HG02763 (cell line): ENCODE data around the gene KRTAP9-7.

ENCODE experiments used
- ATAC-seq: cut with Tn5 transposase; IDR thresholded peaks from one replicate; pipeline ENCODE4 v1.9.1; 2021; ENCODE audit warnings: mild to moderate bottlenecking, moderate library complexity; ENCODE audit not compliant: unreplicated experiment

The KRTAP9-7 gene

GRCh38 chr17:41318231-41318630 lies 42.7 kb downstream of the KRTAP9-7 start:
- ATAC-seq: no peak

DNA sequence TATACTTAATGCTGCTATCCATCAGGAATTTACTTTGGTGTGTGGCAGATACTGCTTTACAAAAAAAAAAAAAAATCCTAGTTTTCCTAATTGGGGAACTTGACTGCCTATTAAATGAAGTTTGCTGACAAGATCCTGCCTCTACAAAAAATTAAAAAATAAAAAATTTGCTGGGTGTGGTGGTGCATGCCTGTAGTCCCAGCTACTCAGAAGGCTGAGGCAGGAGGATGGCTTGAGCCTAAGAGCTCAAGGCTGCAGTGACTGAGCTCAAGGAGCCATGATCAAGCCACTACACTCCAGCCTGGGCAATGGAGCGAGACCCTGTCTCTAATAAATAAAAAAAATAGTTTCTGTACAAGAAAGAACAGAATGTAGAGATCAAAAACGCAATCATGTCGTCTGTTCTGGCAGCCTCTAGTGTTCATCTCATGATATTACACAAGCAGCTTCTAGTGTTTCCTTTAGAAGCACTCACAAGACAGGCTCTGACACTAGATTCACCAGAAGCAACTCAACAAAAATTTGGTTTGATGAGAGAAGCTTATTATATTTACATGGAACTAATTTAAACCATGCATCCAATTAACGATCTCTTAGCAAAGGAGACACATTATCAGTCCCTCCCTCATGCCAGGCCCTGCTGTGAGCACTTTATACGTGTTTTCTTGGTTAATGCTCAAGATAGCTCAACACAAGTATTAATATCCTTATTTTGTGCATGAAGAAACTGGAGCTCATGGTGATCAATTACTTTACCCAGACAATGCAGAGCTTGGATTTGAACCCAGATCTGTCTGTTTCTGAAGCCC lies 46.8 kb downstream of the KRTAP9-7 start:
- no peak for ATAC-seq

GRCh38 chr17:41322903-41323895 lies 47.7 kb downstream of the KRTAP9-7 start:
- no peak for ATAC-seq

- ATAC-seq: no peak
Observed at GRCh38 chr17:41324180-41325075, 48.9 kb downstream of the KRTAP9-7 start.

GRCh38 chr17:41325126-41325525 lies 49.6 kb downstream of the KRTAP9-7 start:
- no peak for ATAC-seq

DNA sequence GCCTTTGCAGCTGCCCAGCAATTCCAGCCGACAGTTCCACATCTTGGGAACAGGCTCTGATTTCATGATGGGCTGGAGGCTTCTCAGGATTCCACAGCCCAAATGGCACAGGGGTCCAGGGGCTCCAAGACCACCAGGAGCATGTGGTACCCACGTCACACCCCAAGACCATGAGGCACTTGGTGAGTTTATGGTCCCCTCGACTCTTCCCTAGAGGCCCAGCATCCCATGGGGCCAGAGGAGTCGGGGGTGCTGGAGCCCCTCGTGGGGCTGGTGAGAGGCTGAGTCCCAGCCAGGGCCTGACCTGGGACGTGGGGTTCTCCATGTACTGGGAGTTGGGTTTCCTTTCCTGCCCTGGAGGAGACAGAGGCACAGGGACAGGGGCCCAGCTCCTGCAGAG lies 50.1 kb downstream of the KRTAP9-7 start:
- no peak for ATAC-seq
